T-cell (primary cell): ENCODE results near the gene TFF2. TPM values are rescaled to one million over a fixed set of nuclear protein-coding genes. Genes with fewer than 3 reads are reported as not detected.
A peak's percentile ranks its signal among the peaks of the same experiment; 100 is the strongest.

Experiments used
- ATAC-seq, 4 experiments: fragments of 200-7000 bp in 3 of 4; fragments of 150-1000 bp in 1 of 4; cut with Tn5 transposase; replicated peaks in 1 of 4; 1 replicate in 3 of 4; 2 replicates in 1 of 4; pipeline ENCODE4 v1.10.0; 2021; ENCODE audit warnings: moderate library complexity in 3 of 4, mild to moderate bottlenecking in 2 of 4, moderate number of reproducible peaks in 1 of 4
- CTCF ChIA-PET, 2 donors: fragments of 300-600 bp; sonication (Branson Sonifier 250); formaldehyde crosslinking; loops; one replicate each; lab custom pipeline; 2022; ENCODE audit warnings: antibody characterized with exemption in 2 of 2; lab: Charles Lee
- POLR2A ChIA-PET, 2 donors: fragments of 300-600 bp; sonication (Branson Sonifier 250); formaldehyde crosslinking; loops; one replicate each; lab custom pipeline; 2022; ENCODE audit warnings: antibody characterized with exemption in 2 of 2; lab: Charles Lee
- DNase-seq, 35 experiments: peaks; one replicate each; pipeline versions ENCODE4 v3.0.0 to v3.0.0-alpha.2; 2013 to 2023
- H3K27ac ChIP-seq: one replicate; pipeline ENCODE4 v1.5.1; 2013; ENCODE audit warnings: low read length
- H3K27me3 ChIP-seq, 2 experiments: replicated peaks in 1 of 2; 1 replicate in 1 of 2; 2 replicates in 1 of 2; pipeline versions ENCODE4 v1.6.1 to v1.7.0; 2013; ENCODE audit warnings: low read length in 1 of 2, mixed read lengths in 1 of 2; ENCODE audit not compliant: control insufficient read depth in 2 of 2, insufficient read depth in 2 of 2; ENCODE audit errors: extremely low read depth in 1 of 2
- H3K36me3 ChIP-seq, 2 donors: 1 replicate in 1 of 2; 2 replicates in 1 of 2; pipeline versions ENCODE4 v1.6.1 to v1.7.0; 2013; ENCODE audit warnings: low read length in 1 of 2; ENCODE audit not compliant: control insufficient read depth in 2 of 2, insufficient read depth in 1 of 2; ENCODE audit errors: extremely low read depth in 1 of 2
- H3K4me1 ChIP-seq, 2 experiments: 1 replicate in 1 of 2; 2 replicates in 1 of 2; pipeline versions ENCODE4 v1.6.1 to v1.7.0; 2013; ENCODE audit warnings: low read length in 2 of 2, mixed read lengths in 1 of 2; ENCODE audit not compliant: insufficient read depth in 2 of 2, control insufficient read depth in 1 of 2; ENCODE audit errors: extremely low read depth in 1 of 2
- H3K4me3 ChIP-seq, 2 donors: 1 replicate in 1 of 2; 2 replicates in 1 of 2; pipeline versions ENCODE4 v1.5.1 to v1.7.0; 2013; ENCODE audit warnings: mild to moderate bottlenecking in 2 of 2, low read length in 1 of 2, moderate library complexity in 1 of 2; ENCODE audit not compliant: control insufficient read depth in 1 of 2; ENCODE audit errors: extremely low read depth in 1 of 2
- H3K9me3 ChIP-seq: 2 replicates; pipeline ENCODE4 v1.7.0; 2013
- H3K27ac Mint-ChIP-seq, 2 donors: one replicate each; pipeline ENCODE4 v1.8.0; 2020 to 2021; ENCODE audit warnings: mild to moderate bottlenecking in 2 of 2, mixed read lengths in 2 of 2
- H3K27me3 Mint-ChIP-seq, 2 donors: one replicate each; pipeline ENCODE4 v1.8.0; 2021 to 2022; ENCODE audit warnings: mixed read lengths in 2 of 2
- H3K36me3 Mint-ChIP-seq: one replicate; pipeline ENCODE4 v1.8.0; 2021; ENCODE audit warnings: mixed read lengths
- H3K4me1 Mint-ChIP-seq, 3 donors: one replicate each; pipeline ENCODE4 v1.8.0; 2020 to 2022; ENCODE audit warnings: mixed read lengths in 3 of 3, mild to moderate bottlenecking in 1 of 3
- H3K4me3 Mint-ChIP-seq, 3 donors: one replicate each; pipeline ENCODE4 v1.8.0; 2020 to 2022; ENCODE audit warnings: mild to moderate bottlenecking in 3 of 3, mixed read lengths in 3 of 3, moderate library complexity in 3 of 3
- H3K9me3 Mint-ChIP-seq, 3 donors: one replicate each; pipeline ENCODE4 v1.8.0; 2020 to 2022; ENCODE audit warnings: mixed read lengths in 3 of 3
- WGBS: methylation state at CpG from one replicate; pipeline ENCODE4 v1.1.5; 2013; ENCODE audit warnings: missing lambda C conversion rate; ENCODE audit not compliant: insufficient coverage; 5-methylcytosine and 5-hydroxymethylcytosine counted together
- total RNA-seq, 35 experiments: library from RNA in 6 of 35; stranded (reverse) in 6 of 35; fragments of 120-200 nt in 1 of 35; gene quantifications; one replicate each; pipeline versions ENCODE4 v1.2.1 to v1.2.4 and lab custom pipeline; 2013 to 2026

Gene TFF2
- total RNA-seq, 5 donors from 2014 or later (not counting 1 experiment from before 2014, with no cell fraction given): 0.38 TPM; not detected in 4

DNA sequence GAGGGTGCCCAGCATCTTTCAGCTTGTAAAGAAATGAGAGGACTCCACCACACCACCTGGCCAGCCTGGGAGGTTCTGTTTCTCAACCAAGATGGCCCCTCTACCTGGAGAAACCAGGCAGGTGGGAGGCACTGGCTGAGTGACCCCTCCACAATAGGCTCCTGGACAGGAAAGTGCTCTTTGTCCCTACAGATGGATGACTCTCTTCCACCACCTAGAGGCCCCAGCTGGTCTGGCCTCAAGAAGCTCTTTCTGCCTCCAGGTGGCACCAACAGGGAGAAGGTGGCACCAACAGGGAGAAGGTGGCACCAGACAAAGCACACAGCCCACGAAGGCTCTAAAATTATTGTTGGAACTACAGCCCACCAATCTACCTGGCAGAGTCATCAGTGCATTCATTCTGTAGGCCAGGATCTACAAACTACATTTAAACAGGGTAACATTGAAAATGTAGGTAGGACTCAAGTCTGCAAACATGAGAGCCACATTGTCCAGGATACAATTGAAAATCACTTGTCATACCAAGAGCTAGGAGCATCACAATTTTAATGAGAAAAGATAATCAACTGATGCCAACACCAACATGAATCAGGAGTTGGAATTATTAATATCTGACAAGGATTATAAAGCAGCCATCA is 30.7 kb upstream of the TFF2 start:
- peak; percentile 43 to 78 (median 65) for ATAC-seq
- Mint-ChIP-seq H3K4me3 (no peak overlapping the region), H3K27me3 (no peaks in the 10 kb centered on the region)

DNA sequence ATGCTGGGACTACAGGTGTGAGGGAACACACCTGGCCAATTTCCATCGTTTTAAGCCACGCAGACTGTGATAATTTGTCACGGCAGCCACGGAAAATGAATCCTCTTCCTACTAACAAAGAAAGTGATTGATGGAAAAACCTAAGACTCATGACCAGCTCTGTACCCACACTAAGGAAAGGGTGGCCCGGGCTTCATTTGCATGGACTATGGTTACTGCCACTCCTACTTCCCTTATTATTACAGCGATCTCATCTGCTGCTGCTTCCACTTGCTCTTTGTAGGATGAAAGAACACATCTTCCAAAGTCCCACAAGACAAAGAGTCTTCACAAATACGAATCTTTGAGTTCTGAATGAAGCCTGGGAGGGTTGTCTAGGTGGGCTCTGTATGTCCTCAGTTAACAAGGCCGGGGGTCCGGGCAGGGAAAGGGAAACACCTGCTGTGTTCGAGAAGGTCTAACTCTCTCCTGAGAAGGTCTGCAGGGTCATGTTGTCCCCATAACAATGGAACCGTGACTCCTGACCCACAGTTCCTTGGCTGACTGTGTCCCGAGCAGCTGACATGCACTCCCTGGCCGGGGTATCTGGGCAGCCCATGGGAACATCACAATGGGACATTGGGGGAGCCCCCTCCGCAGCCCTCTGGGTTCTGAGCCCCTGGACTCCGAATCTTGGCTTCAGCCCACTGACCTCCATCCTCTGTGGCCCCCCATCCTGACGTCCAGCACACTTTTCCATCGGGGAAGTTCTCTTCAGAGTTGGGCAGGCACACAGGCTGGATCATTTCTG is 28.8 kb upstream of the TFF2 start:
- WGBS: 82% methylated on average over 14 of the region's 17 CpGs
- no peak overlapping the region for H3K4me3 ChIP-seq
- Mint-ChIP-seq H3K27me3 (peaks cover 0 to 2% of the 10 kb centered on the region in 2 donors), H3K4me3 (no peak overlapping the region), H3K27ac (no peak overlapping the region), H3K36me3 (peaks cover 8% of the 10 kb centered on the region), H3K4me1 (peaks cover 6 to 16% (median 14%) of the 10 kb centered on the region in 3 donors), H3K9me3 (peaks cover 4 to 13% (median 8%) of the 10 kb centered on the region in 3 donors)
- ATAC-seq (no peak), DNase-seq (no peak)
- H3K36me3 ChIP-seq: no peaks in the 10 kb centered on the region
- peaks cover 0 to 18% of the 10 kb centered on the region in 2 experiments for H3K27me3 ChIP-seq
- H3K27ac ChIP-seq: no peak overlapping the region
- CTCF ChIA-PET: no interaction called here
- H3K4me1 ChIP-seq: peaks cover 4 to 12% of the 10 kb centered on the region in 2 experiments
- POLR2A ChIA-PET: no interaction called here
- no peaks in the 10 kb centered on the region for H3K9me3 ChIP-seq

More for the DNA sequence above, 30.7 kb upstream of the TFF2 start:
- Mint-ChIP-seq H3K4me1 (peaks cover 7 to 28% (median 22%) of the 10 kb centered on the region in 3 donors), H3K9me3 (peaks cover 4 to 13% (median 8%) of the 10 kb centered on the region in 3 donors), H3K27ac (peak overlapping the region in 1 of 2 donors; percentile 36), H3K36me3 (peaks cover 8% of the 10 kb centered on the region)
- Histone ChIP-seq H3K27me3 (peaks cover 0 to 5% of the 10 kb centered on the region in 2 experiments), H3K4me3 (no peak overlapping the region), H3K36me3 (no peaks in the 10 kb centered on the region), H3K9me3 (no peaks in the 10 kb centered on the region), H3K27ac (no peak overlapping the region), H3K4me1 (peaks cover 14 to 20% of the 10 kb centered on the region in 2 experiments)
- CTCF ChIA-PET: interaction anchor here (0.6 to 1.9 kb wide), 3 partner anchors 14 to 23 kb away, joined by 7 to 15 read pairs (median 10); partner anchors contain the start of gene UBASH3A (in 1 of the 2)
- peak in 22 of 35 experiments; percentile 14 to 62 (median 41) for DNase-seq
- no CpG with 5 or more reads among the region's 1 CpG for WGBS
- POLR2A ChIA-PET: no interaction called here

DNA sequence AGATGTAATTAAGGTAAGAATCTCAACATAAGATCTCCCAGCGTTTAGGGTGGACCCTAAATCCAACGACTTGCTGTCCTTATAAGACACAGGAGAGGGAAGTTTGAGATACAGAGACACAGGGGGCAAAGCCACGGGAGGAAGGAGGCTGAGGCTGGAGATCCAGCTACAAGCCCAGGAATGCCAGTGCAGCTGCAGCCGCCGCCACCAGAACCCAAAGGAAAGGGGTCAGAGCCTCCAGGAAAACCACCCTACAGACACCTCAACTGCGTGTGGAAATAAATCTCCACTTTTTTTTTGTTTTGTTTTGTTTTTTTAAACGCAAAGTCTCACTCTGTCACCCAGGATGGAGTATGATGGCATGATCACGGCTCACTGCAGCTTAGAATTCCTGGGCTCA is 27.6 kb upstream of the TFF2 start:
- H3K4me3 ChIP-seq: no peak overlapping the region
- H3K36me3 ChIP-seq: no peaks in the 10 kb centered on the region
- ChIA-PET POLR2A (no interaction called here), CTCF (no interaction called here)
- Mint-ChIP-seq H3K4me3 (no peak overlapping the region), H3K9me3 (peaks cover 4 to 13% (median 8%) of the 10 kb centered on the region in 3 donors), H3K36me3 (peaks cover 8% of the 10 kb centered on the region), H3K27ac (no peak overlapping the region), H3K4me1 (peaks cover 10 to 13% (median 11%) of the 10 kb centered on the region in 3 donors), H3K27me3 (peaks cover 0 to 2% of the 10 kb centered on the region in 2 donors)
- WGBS: 100% methylated on average over 1 of the region's 8 CpGs
- H3K27ac ChIP-seq: no peak overlapping the region
- H3K9me3 ChIP-seq: no peaks in the 10 kb centered on the region
- DNase-seq (no peak), ATAC-seq (no peak)
- H3K27me3 ChIP-seq: peaks cover 0 to 25% of the 10 kb centered on the region in 2 experiments
- peaks cover 3 to 4% of the 10 kb centered on the region in 2 experiments for H3K4me1 ChIP-seq

- H3K4me3 Mint-ChIP-seq: no peak overlapping the region
- CTCF ChIA-PET: no interaction called here
- ATAC-seq (no peak), DNase-seq (no peak)
- H3K36me3 ChIP-seq: no peaks in the 10 kb centered on the region
- H3K4me1 ChIP-seq: peaks cover 3 to 8% of the 10 kb centered on the region in 2 experiments
- H3K27ac Mint-ChIP-seq: no peak overlapping the region
- POLR2A ChIA-PET: no interaction called here
- H3K36me3 Mint-ChIP-seq: peaks cover 8% of the 10 kb centered on the region
- no peak overlapping the region for H3K27ac ChIP-seq
- H3K4me3 ChIP-seq: no peak overlapping the region
- no peaks in the 10 kb centered on the region for H3K9me3 ChIP-seq
- peaks cover 0 to 2% of the 10 kb centered on the region in 2 donors for H3K27me3 Mint-ChIP-seq
- peaks cover 15 to 18% (median 15%) of the 10 kb centered on the region in 3 donors for H3K4me1 Mint-ChIP-seq
- H3K27me3 ChIP-seq: peaks cover 0 to 26% of the 10 kb centered on the region in 2 experiments
- H3K9me3 Mint-ChIP-seq: peaks cover 4 to 13% (median 8%) of the 10 kb centered on the region in 3 donors
- 44% methylated on average over 3 of the region's 5 CpGs for WGBS
These were observed 27.2 kb upstream of the TFF2 start for GRCh38 chr21:42377951-42378340.

DNA sequence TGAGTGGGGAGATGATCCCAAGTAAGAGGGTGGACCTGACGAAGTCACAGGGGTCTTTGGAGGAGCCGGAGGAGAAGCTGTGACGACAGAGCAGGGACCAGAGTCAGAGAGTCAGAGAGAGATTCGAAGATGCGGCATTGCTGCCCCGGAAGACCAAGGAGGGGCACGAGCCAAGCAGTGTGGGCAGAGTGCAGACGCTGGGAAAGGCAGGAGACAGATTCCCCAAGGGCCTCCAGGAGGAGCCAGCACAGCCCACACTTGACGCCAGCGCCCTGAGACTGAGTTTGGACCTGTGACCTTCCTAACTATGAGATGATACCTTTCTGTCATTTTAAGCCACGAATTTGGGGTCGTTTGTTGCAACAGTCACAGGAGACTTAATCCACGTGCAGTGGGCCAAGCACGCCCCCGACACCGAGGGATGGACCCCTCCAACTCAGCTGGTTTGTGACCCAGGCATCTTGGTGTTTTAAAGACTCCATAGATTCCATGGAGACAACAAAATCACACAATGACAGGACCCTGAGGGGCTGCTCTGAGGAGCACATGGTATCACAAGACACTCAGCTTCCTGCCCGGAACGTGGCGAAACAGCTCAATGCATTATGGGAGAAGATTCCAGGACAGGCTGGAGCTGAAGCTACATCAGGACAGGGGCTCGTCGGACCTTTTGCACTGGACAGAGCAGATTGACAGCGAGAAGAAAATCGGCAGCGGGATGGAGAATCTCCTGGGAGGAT is 26.6 kb upstream of the TFF2 start:
- POLR2A ChIA-PET: no interaction called here
- Histone ChIP-seq H3K9me3 (no peaks in the 10 kb centered on the region), H3K27ac (no peak overlapping the region), H3K36me3 (no peaks in the 10 kb centered on the region), H3K27me3 (peaks cover 0 to 25% of the 10 kb centered on the region in 2 experiments), H3K4me1 (peaks cover 5 to 8% of the 10 kb centered on the region in 2 experiments), H3K4me3 (no peak overlapping the region)
- Mint-ChIP-seq H3K27ac (no peak overlapping the region), H3K36me3 (peaks cover 8% of the 10 kb centered on the region), H3K4me1 (peaks cover 13 to 18% (median 16%) of the 10 kb centered on the region in 3 donors), H3K4me3 (no peak overlapping the region), H3K9me3 (peaks cover 4 to 10% (median 5%) of the 10 kb centered on the region in 3 donors), H3K27me3 (peaks cover 0 to 2% of the 10 kb centered on the region in 2 donors)
- no peak for DNase-seq
- CTCF ChIA-PET: no interaction called here
- 88% methylated on average over 21 of the region's 24 CpGs for WGBS
- ATAC-seq: no peak
